K562 (cell line): ENCODE measurements around the gene INHBE. TPM values are rescaled to one million over a fixed set of nuclear protein-coding genes. Genes with fewer than 3 reads are reported as not detected.

Experiments used
- CHD7 ChIP-seq: fragments of 200-600 bp; sonication (generic); IDR thresholded peaks from one replicate; pipeline ENCODE4 v1.6.1; 2012; ENCODE audit warnings: mild to moderate bottlenecking, low read depth, low read length, inconsistent platforms
- polyA plus RNA-seq, 8 experiments: library from polyadenylated mRNA; depleted of rRNA in 4 of 8; stranded (reverse) in 5 of 8; unstranded in 3 of 8; fragments of >200 nt; fragmentation: Nextera tagmentation in 2 of 8; fragmentation: Illumina TruSeq in 1 of 8; extraction: Ambion mirVana in 2 of 8; extraction: Trizol in 1 of 8; gene quantifications; 2 replicates each; pipeline versions ENCODE4 v1.2.1 to v1.2.3, GENCODE V29; 2011 to 2014; ENCODE audit warnings: inconsistent platforms in 1 of 8, missing spikeins in 1 of 8
- total RNA-seq, 7 experiments: library from RNA; depleted of rRNA in 6 of 7; stranded (reverse); fragments of >200 nt in 6 of 7; fragmentation: Illumina TruSeq in 2 of 7; extraction: Trizol in 2 of 7; gene quantifications; 2 replicates each; pipeline versions ENCODE4 v1.2.1 to v1.2.3, GENCODE V29; 2011 to 2021; ENCODE audit warnings: low replicate concordance in 1 of 7

The INHBE gene
- total and polyA plus RNA-seq, 9 of the 15 experiments (the other 6 are each of a cell fraction or from before 2014, with no cell fraction given), result 0.94 to 9.9 (median 7.3) TPM

- no peak for TF ChIP-seq CHD7
Observed at GRCh38 chr12:57418255-57418654, 36.9 kb upstream of the INHBE start (continued).
